HG03159 (cell line): ENCODE measurements around the gene CGREF1.
"Not testable (repeated sequence)": the region's sequence is repeated elsewhere in the genome, so short reads cannot be mapped to it uniquely, and the experiment has no call there.

ENCODE experiments used
- ATAC-seq: cut with Tn5 transposase; IDR thresholded peaks from one replicate; pipeline ENCODE4 v1.9.1; 2021; ENCODE audit warnings: mild to moderate bottlenecking, moderate library complexity; ENCODE audit not compliant: unreplicated experiment

CGREF1 gene

DNA sequence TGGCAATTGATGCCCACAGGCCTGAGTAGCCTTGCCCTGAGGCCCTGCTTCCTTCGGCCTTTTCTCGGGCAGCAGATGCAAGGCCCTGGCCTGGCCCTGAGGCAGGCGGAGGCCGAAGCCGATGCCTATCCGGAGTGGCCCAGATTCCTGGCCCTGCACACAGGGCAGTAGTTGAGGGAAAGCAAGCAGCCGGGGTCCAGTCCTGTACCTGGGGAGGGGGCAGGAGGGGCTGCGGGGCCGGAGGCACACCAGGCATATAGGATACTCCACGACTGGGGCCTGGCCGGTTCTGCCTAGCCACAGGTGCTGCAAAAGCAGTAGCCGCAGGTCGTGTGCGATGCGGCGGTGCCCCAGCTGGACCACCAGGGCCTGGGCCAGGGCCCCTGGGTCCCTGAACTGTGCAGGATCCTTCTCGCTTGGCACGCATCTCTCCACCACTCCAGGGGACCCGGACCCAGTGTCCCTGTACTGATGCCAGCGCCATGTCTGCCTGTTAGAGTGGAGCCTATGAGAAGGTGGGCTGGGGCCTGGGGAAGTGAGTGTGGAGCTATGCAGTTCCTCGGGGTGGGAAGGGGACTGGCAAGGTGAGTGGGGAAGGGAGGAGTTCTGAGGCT is 18.5 kb upstream of the CGREF1 start:
- no peak for ATAC-seq

DNA sequence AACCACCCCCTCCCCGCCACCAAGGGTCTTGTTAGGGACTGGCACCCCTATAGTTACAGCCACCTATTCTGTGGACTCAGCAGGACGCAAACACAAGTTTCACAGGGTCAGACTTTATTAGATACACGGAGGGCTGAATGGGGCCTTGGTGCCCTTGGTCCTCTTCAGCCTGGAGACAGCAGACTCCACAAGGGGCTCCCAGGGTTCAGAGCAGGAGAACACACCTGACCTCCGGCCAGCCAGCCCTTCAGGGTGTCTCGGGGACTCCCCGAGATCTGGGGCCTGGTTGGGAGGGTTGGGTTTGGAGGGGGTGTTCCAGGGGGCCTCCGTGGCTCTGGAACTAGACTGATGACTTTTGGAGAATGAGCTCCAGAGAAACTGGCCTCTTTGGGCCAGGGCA is 17.8 kb upstream of the CGREF1 start:
- ATAC-seq: no peak

DNA sequence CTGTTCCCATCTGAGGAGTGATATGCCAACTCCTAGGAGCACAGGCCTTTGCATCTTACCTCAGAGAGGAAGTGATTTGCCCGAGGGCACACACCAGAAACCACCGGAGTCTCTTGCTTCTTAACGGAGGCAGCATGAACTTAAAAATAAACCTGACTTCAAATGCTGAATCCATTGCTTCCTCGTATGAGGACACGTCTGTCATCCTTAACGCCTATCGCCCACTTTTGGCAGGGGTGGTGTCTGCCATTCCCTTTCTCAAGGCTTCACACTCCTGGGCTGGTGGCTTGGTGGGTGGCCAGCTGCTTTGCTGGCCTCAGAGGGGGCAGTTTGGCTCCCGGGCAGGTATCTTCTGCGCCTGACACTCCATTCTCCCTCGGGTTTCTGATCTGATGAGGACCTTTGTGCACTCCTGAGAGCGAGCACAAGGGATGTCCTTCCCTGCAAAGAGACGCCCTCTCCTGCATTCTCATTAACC is 16.6 kb upstream of the CGREF1 start:
- no peak for ATAC-seq

DNA sequence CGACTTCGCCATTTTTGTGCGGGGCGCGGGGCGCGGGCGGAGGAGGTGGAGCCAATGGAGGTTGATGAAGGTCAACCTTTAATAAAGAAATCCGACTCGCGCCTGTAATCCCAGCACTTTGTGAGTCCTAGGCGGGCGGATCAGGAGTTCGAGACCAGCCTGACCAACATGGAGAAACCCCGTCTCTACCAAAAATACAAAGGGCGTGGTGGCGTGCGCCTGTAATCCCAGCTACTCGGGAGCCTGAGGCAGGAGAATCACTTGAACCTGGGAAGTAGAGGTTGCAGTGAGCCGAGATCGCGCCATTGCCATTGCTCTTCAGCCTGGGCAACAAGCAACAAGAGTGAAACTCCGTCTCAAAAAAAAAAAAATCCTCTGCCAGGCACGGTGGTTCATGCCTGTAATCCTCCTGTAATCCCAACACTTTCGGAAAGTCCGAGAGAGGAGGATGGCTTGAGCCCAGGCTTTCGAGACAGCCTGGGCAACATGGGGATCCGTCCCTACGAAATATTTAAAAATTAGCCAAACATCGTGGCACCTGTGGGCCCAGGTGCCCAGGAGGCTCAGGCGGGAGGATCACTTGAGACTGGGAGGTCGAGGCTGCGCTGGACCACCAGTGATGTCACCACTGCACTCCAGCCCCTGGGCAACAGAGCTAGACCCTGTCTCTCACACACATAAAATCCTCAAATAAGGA is 16.0 kb upstream of the CGREF1 start:
- no peak for ATAC-seq

DNA sequence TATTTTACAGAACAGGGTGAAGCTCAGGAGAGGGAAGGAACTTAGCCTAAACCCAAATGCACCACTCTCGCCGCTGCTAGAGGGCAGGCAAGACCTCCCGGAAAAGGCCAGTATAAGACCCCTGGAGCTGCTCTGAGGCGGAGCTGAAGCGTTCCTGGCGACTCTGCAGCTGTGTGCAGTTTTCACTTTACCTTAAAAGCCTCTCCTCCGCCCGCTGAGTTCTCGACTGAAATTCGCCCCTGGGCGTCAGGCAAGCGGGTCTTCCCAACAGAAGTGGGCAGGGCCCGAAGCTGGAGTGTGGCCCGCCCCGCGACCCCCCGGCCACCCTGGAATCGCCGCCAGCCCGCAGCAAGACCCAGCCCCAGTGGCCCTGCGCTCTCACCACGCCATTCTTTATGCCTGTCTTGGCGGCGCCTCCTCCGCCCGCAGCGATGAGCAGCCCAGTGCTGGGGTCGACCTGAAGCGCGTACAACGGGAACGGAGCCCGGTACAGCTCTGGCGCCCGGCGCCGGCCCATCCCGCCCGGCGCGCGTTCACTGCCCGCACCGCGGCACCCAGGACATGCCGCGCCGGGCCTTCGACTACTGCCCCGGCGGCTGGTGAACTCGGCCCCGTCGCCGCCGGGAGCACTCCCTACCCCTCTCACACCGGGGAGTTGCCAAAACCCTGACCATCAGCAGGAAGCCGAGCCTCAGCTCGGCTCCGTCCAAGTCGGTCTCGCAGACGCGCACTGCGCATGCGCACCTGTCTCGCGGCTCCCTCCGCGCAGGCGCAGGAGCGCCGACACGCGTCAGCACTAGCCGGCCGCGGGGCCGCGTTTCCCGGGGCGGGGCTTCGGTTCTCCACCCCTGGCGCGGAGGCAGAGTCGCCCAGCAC is 15.2 kb upstream of the CGREF1 start, which contains the start of gene PREB:
PREB (minus strand) TSS at position 732 of the 876 bp plus-strand sequence; CDS start at position 517, 215 bp downstream.
- peak; percentile 83 for ATAC-seq

DNA sequence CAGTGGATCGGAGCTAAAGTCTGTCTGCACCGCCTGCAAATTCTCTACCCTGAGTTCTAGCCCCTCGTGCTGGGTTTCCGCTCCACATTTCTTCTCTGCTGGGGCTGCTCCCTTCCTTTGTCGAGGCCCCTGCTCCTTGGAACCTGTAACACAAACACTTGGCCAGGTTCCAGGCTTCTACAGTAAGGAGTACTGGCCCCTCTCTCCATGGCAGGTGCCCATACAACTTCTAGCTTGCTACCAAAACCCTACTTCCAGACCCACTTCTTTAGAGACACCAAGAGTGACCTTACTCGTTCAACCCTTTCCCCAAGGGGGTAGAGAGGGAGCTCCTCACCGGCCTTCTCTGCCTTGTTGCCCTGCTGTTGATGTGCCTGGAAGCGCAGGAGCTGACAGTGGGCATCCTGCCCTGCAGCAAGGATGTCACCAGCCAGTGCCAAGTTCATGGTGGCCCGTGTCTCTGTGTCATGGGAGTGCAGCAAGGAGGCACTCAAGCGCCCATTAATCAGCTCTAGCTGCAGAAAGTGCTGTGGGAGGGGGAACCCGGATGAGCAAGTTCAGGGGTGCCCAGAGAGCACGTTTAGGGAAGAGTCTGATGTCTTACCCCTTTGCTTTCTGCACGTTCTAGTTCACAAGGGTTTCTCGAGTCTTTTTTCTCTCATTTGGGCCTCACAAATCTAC is 14.4 kb upstream of the CGREF1 start:
- no peak for ATAC-seq

DNA sequence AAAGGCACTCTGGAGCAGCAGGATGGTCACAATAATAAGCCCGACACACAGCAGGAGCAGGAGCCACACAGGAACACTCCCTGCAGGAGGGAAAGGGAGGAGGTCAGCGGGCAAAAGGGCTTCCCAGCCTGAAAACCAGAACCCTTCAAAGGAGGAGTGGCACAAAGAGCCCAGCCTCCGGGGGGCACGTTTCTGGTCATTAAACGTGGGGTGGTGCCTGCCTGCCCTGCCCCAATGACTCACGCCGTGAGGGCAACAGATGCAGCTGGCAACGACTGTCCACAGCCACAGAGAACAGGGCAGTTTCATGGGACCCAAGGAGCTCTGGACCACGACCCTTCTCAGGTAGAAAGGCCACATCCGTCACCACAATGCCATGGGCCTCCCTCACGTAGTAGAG is 12.5 kb upstream of the CGREF1 start:
- ATAC-seq: no peak

DNA sequence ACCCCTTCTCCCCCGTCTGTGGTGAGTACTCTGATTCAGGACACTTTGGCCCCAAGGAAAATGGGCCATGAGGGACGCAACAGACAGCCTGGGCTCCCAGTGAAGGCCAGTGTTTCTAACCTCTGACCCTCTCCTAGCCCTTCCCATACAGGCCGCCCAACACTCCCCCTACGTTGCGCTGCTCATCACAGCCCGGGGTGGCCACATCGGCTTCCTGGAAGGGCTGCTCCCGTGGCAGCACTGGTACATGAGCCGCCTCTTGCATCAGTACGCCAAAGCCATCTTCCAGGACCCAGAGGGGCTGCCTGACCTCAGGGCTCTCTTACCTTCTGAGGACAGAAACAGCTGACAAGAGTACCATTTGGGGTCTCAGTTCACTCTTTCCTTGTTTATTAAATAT is 11.5 kb upstream of the CGREF1 start:
- no peak for ATAC-seq

DNA sequence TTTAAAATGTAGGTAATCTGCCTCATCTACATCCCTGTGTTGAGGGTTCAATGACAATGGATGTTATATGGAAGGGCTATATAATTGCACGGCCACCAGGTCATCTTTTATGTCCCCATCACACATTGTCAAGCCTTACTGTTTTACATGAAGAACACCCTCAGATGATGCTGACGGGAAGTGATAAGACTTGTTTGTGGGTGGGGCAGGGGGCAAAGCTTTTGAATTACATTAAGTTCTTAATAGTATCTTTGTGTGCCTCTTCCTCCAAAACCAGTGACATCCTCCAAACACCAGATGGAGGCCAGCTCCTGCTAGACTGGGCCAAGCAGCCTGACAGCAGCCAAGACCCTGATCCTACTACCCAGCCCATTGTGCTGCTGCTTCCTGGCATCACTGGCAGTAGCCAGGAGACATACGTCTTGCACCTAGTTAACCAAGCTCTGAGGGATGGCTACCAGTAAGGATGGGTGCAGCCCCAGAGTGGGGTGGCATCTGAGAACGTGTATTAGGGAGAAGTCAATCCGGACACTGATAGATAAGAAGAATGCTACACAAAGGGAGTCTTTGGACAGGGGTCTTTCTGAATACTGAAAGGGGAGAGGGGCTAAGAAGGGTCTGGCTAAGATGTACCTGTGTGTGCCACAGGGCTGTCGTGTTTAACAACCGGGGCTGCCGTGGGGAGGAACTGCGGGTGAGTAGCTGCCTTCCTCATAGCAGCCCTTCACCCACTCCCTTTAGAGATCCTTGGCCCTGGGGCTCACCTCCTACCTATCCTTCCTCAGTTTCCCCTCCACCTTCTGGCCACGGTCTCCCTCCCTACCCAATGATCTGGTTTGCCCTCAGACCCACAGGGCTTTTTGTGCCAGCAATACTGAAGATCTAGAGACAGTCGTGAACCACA is 10.0 kb upstream of the CGREF1 start:
- ATAC-seq: no peak

DNA sequence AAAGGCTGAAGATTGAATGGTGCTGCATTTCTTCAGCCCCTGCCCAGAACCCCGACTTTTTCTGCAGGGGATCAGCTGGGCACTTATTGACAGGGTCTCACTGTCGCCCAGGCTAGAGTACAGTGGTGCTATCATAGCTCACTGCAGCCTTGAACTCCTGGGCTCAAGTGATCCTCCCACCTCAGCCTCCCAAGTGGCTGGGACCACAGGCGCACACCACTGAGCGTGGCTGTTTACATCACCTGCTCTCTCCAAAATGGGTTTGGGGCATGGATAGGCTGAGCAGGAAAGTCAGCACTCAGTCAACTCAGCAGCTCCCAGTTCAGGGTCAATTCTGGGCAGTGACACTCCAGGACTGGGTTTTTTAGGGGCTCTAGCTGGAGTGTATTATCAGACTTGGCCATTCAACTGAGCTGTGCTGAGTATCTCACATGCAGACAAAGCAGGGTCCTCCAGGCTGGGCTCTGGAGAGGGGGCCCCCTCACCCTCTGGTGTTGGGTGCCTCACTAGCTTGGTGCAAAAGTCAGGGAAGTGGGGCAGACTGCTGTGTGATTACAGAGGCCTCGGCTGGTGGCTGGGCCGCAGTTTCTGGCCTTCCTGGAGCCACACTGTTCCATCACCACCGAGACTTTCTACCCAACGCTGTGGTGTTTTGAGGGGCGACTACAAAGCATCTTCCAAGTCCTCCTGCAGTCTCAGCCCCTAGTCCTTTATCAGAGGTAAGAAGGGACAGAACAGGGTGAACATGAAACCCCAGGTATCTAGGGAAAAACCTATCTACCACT is 9.1 kb upstream of the CGREF1 start:
- ATAC-seq: no peak

DNA sequence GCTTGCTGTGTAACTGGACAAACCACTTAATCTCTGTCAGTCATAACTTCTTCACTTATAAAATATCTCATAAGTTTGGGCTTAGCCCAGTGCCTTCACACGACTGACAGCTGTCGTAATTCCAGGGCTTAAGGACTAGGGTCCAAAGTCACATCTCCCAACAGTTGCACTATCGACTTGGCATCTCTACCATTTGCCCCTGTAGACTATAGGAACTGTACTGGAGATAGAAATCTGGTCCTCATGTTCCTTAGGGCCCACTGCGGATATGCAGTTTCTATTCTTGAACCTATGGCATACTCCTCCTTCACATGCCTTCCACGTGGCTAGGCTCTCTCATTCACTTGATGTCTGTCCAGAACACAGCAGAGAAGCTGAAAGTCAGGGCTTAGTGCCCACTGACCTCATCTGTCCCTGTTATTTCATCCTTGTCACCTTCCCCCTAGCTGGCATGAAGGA is 7.4 kb upstream of the CGREF1 start:
- ATAC-seq: no peak

DNA sequence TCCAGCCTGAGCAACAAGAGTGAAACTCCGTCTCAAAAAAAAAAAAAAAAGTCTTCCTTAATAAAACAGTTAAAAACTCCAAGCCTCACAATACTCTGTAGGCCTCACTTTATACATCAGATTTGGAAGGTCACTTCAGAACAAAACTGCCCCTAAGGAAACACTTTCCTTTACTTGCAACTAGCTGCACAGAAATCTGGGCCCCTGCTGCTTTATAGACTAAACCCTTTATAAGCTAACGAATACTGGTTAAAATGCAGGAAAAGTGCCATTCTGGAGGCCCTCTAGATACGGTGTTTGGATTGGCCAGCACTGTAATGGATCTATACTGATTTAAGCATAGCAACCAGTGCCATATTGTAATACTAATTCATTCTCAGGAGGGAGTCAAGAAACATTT is 6.2 kb upstream of the CGREF1 start:
- no peak for ATAC-seq

DNA sequence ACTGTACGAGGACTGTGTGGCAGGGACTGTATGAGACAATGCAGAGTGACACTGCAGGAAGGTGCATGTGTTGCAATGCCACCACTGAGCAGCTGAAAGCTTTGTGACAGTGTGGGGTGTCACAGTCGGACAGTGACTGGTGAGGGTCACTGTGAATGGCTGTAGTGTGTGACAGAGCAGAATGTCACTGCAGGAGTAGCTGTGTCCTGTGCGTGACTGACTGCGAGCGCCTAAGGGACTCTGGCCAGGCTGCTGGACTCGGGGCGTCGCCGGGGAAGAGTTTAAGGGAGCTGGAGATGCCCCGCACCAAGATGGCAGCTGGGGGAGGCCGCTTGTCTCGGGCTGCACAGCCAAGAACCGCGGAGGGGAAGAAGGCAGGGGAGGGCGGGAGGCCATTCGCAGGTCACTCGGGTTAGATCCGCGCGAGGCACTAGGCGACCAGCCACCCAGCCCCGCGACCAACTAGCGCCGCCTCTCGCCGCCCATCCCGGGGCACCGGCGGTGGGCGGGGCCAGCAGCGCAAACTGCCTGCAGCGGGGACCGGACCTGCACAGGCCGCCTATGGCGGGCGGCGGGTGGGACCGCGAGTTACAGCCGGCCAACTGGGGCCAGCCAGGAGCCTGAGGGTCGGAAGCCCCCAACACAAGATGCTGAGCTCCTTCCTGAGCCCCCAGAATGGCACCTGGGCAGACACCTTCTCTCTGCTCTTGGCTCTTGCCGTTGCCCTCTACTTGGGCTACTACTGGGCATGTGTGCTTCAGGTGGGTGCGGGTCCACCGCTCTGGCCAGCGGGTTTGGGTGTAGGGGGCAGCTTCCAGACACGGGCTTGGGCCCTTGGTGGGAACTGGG is 4.6 kb upstream of the CGREF1 start, which contains the start of gene ABHD1:
ABHD1 (plus strand) TSS at position 514 of the 849 bp plus-strand sequence; CDS start at position 648, 134 bp downstream.
- no peak for ATAC-seq

DNA sequence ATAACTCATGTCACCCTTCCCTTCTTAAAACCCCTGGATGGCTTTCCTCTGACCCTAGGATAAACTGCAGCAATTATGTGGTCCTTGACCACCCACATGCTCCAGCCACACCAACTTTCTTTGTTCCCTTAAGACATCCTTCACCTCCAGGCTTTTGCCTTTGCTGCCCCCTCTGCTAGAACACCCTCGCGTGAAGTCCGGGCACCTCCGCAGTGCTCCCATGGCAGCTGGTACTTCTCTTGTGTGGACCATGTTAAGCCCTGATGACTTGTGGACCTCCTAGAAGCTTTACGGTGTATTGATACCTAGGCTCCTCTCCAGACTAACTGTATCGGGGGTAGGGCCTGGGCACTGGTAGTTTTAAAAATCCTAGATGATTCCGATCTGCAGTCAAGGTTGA is 3.9 kb upstream of the CGREF1 start:
- no peak for ATAC-seq

DNA sequence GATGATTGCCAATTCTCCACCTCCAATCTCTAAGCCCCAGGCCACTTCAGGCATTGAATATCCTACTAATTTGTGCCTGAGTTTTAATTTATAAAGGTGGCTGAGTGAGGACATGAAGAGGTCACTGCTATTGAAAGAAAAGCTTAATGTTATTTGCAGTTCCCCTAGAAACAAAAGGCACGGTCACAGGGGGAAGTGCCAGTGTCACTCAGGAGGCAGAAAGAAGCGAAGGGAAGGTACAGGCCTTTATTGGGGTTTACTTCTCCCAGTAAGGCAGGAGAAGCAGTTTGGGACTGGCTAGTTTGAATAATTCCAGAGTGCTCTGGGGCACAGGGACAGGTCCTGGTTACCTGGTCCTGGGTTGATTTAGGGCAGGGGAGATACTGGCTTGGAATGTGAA is 3.0 kb upstream of the CGREF1 start:
- ATAC-seq: no peak

DNA sequence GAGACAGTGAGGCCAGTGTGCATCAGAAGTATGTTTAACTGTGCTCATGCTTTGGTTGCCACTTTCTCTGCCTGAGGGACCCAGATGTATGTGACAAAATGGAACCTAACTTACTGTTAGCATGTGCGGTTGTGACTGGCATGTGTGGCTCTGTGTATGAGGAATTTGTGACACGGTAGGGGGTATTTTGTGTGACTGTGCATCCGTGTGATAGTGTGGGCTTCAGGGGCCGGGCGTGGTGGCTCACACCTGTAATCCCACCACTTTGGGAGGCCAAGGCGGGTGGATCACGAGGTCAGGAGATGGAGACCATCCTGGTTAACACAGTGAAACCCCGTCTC is 372 bp upstream of the CGREF1 start:
- not testable (repeated sequence) for ATAC-seq

DNA sequence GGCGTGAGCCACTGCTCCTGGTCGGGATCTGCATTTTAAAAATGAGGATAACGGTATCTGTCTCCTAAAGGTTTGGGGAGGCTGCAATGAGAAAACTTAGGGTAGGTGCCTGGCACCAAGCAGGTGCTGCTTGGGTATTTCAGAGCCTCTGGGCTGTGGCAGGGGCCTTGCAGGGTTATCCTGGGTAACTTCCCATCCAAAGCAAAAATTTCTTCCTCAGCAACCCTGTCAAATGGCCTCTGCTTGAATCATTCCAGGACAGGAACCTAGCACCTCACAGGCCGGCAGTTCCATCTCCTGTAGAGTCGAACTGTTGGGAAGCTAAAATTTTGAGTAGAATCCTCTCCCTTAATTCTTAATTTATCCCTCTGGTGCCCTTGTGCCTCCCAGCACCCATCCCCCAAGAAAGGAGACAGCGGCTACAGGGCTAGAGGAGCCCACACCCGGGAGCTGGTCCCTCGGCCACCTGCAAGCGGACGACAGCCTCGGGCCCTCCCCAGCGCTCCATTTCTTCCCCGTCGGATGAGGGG is 868 bp downstream of the CGREF1 start:
- ATAC-seq: no peak

DNA sequence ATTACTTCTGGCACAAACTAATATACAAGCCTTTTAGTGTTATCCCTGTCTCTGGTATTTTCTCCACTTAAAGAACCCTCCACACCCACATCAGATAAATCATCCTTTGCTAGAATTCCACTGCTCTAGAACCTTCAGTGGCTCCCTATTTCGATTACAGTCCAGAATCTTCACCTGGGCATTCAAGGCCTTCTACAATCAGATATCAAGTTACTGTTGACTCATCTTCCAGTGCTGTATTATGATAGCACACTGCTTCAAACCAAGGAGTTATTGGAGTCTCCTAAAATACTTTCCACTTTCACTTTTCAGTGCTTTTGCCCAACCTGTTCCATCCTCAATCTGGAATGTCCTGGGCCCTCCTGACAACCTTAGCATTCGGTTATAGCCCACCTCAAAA is 3.4 kb downstream of the CGREF1 start:
- ATAC-seq: no peak
